HL-60 (cell line): ENCODE measurements around the gene KLHL20.

Experiments
- GABPA ChIP-seq: IDR thresholded peaks from 2 replicates; pipeline ENCODE4 v1.6.1; 2012; ENCODE audit warnings: low read depth
- TF ChIP-seq, protein P1 (sequence below): IDR thresholded peaks from one replicate; pipeline ENCODE4 v1.5.1; 2011; ENCODE audit warnings: low read length, control low read depth, inconsistent platforms; ENCODE audit not compliant: insufficient read depth
- TF ChIP-seq, protein P2 (sequence below): IDR thresholded peaks from 2 replicates; pipeline ENCODE4 v1.6.1; 2012; ENCODE audit warnings: low read depth; ENCODE audit not compliant: insufficient replicate concordance

DNA sequence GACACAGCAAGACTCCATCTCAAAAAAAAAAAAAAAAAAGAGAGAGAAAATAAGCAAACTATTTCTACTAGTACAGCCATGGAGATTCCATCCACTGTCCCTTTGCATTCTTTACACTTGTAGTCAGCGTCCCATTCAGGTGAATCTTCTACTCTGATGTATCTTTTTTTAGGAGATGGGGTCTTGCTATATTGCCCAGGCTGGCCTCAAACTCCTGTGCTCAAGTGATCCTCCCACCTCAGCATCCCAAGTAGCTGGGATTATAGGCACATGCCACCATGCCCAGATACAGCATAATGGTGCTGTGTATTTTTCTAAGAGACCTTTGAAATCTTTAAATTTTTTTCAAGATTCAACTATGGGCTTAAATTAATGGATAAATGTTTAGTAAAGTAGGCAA, 118.0 kb downstream of the KLHL20 start:
- TF ChIP-seq, protein P1, sequence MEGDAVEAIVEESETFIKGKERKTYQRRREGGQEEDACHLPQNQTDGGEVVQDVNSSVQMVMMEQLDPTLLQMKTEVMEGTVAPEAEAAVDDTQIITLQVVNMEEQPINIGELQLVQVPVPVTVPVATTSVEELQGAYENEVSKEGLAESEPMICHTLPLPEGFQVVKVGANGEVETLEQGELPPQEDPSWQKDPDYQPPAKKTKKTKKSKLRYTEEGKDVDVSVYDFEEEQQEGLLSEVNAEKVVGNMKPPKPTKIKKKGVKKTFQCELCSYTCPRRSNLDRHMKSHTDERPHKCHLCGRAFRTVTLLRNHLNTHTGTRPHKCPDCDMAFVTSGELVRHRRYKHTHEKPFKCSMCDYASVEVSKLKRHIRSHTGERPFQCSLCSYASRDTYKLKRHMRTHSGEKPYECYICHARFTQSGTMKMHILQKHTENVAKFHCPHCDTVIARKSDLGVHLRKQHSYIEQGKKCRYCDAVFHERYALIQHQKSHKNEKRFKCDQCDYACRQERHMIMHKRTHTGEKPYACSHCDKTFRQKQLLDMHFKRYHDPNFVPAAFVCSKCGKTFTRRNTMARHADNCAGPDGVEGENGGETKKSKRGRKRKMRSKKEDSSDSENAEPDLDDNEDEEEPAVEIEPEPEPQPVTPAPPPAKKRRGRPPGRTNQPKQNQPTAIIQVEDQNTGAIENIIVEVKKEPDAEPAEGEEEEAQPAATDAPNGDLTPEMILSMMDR, result no peak
- TF ChIP-seq, protein P2, sequence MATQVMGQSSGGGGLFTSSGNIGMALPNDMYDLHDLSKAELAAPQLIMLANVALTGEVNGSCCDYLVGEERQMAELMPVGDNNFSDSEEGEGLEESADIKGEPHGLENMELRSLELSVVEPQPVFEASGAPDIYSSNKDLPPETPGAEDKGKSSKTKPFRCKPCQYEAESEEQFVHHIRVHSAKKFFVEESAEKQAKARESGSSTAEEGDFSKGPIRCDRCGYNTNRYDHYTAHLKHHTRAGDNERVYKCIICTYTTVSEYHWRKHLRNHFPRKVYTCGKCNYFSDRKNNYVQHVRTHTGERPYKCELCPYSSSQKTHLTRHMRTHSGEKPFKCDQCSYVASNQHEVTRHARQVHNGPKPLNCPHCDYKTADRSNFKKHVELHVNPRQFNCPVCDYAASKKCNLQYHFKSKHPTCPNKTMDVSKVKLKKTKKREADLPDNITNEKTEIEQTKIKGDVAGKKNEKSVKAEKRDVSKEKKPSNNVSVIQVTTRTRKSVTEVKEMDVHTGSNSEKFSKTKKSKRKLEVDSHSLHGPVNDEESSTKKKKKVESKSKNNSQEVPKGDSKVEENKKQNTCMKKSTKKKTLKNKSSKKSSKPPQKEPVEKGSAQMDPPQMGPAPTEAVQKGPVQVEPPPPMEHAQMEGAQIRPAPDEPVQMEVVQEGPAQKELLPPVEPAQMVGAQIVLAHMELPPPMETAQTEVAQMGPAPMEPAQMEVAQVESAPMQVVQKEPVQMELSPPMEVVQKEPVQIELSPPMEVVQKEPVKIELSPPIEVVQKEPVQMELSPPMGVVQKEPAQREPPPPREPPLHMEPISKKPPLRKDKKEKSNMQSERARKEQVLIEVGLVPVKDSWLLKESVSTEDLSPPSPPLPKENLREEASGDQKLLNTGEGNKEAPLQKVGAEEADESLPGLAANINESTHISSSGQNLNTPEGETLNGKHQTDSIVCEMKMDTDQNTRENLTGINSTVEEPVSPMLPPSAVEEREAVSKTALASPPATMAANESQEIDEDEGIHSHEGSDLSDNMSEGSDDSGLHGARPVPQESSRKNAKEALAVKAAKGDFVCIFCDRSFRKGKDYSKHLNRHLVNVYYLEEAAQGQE, result no peak
- no peak for TF ChIP-seq GABPA
